Activated CD8-positive, alpha-beta T cell treated with anti-CD3 and anti-CD28 coated beads for 36 hours (primary cell): ENCODE results near the gene TRIM72. TPM values are rescaled to one million over a fixed set of nuclear protein-coding genes. Genes with fewer than 3 reads are reported as not detected.

ENCODE experiments used
- ATAC-seq: fragments of 200-7000 bp; cut with Tn5 transposase; one replicate; pipeline ENCODE4 v1.10.0; 2021; ENCODE audit warnings: mild to moderate bottlenecking, moderate library complexity
- CTCF ChIA-PET: fragments of 350-600 bp; sonication (Branson Sonifier 250); formaldehyde crosslinking; loops from one replicate; lab custom pipeline; 2021; ENCODE audit warnings: antibody characterized with exemption; lab: Charles Lee
- POLR2A ChIA-PET: fragments of 350-600 bp; sonication (Branson Sonifier 250); formaldehyde crosslinking; loops from one replicate; lab custom pipeline; 2021; ENCODE audit warnings: antibody characterized with exemption; lab: Charles Lee
- DNase-seq: peaks from one replicate; pipeline ENCODE4 v3.0.0-alpha.2; 2020
- H3K27ac Mint-ChIP-seq: one replicate; pipeline ENCODE4 v1.8.0; 2021; ENCODE audit warnings: mild to moderate bottlenecking, mixed read lengths
- H3K27me3 Mint-ChIP-seq: one replicate; pipeline ENCODE4 v1.8.0; 2021; ENCODE audit warnings: mixed read lengths
- H3K36me3 Mint-ChIP-seq: one replicate; pipeline ENCODE4 v1.8.0; 2021; ENCODE audit warnings: low read depth, mixed read lengths
- H3K4me1 Mint-ChIP-seq: one replicate; pipeline ENCODE4 v1.8.0; 2021; ENCODE audit warnings: low read depth, mixed read lengths
- H3K4me3 Mint-ChIP-seq: one replicate; pipeline ENCODE4 v1.8.0; 2021; ENCODE audit warnings: mild to moderate bottlenecking, moderate library complexity, mixed read lengths
- H3K9me3 Mint-ChIP-seq: one replicate; pipeline ENCODE4 v1.8.0; 2021; ENCODE audit warnings: mixed read lengths
- intact Hi-C: fragments of 100-400 bp; cut with micrococcal nuclease; formaldehyde crosslinking; loops from one replicate; pipeline ENCODE4 v1.10.0; 2022
- total RNA-seq, 2 experiments: library from RNA; stranded (reverse); gene quantifications; one replicate each; pipeline ENCODE4 v1.2.3, GENCODE V29; 2021
- TF ChIP-seq, protein P1 (sequence below): fragments of 200-600 bp; IDR thresholded peaks from one replicate; pipeline ENCODE4 v1.8.0; 2022; ENCODE audit warnings: antibody characterized with exemption, mild to moderate bottlenecking

TRIM72 gene
- total RNA-seq, 2 experiments from 2014 or later = not detected

DNA sequence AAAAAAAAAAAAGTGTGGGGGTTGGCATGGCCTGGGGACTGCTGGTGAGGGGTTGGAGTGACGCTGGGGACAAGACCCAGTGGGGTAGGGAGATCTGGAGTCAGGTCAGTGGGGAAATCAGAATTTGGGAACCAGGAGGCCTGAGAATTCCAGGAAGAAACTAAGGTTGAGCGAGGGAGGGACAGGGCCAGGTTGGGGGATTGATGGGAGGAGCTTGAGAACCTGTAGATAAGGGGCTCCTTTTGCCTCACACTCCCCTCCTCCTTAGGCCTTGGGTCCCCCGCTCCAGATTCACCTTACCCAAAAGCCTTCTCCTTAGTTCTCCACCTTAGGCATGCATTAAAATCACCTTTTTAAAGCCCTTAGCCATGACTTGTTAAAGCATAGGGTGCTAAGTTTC is 11.3 kb downstream of the TRIM72 start:
- POLR2A ChIA-PET = no interaction called here

DNA sequence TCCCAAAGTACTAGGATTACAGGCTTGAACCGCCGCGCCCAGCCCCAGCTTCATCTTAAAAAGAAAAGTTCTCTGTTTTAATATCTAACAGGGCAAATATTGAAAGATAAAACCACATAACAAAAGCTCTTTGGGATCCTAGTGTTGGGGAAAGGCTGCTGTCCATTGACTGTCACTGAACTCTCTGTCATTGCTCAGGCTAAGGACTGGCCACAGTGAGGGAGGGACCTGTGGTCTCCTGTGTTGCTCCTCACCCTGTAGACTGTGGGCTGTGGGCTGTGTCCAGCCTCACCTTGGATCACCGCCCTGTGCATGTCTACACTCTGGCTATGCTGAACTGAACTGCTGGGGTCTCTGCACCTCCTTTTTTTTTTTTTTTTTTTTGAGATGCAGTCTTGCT is 14.3 kb downstream of the TRIM72 start:
- intact Hi-C loops = no loop called here
- H3K27me3 Mint-ChIP-seq = no peaks in the 10 kb centered on the region
- no peaks in the 10 kb centered on the region for H3K9me3 Mint-ChIP-seq
- ChIA-PET CTCF (no interaction called here), POLR2A (interaction anchor here (1.6 kb wide), 1 partner anchor 11 kb away, joined by 3 read pairs; the partner anchor contains the start of gene PYDC1)
- no peak for ATAC-seq
- TF ChIP-seq, protein P1, sequence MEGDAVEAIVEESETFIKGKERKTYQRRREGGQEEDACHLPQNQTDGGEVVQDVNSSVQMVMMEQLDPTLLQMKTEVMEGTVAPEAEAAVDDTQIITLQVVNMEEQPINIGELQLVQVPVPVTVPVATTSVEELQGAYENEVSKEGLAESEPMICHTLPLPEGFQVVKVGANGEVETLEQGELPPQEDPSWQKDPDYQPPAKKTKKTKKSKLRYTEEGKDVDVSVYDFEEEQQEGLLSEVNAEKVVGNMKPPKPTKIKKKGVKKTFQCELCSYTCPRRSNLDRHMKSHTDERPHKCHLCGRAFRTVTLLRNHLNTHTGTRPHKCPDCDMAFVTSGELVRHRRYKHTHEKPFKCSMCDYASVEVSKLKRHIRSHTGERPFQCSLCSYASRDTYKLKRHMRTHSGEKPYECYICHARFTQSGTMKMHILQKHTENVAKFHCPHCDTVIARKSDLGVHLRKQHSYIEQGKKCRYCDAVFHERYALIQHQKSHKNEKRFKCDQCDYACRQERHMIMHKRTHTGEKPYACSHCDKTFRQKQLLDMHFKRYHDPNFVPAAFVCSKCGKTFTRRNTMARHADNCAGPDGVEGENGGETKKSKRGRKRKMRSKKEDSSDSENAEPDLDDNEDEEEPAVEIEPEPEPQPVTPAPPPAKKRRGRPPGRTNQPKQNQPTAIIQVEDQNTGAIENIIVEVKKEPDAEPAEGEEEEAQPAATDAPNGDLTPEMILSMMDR = no peak
- no peak overlapping the region for H3K27ac Mint-ChIP-seq
- H3K36me3 Mint-ChIP-seq = no peaks in the 10 kb centered on the region
- no peaks in the 10 kb centered on the region for H3K4me1 Mint-ChIP-seq
- H3K4me3 Mint-ChIP-seq = no peak overlapping the region
- no peak for DNase-seq

More for the DNA sequence above, 11.3 kb downstream of the TRIM72 start:
- peaks cover 2% of the 10 kb centered on the region for H3K27me3 Mint-ChIP-seq
- H3K4me1 Mint-ChIP-seq = no peaks in the 10 kb centered on the region
- no peak for ATAC-seq
- H3K27ac Mint-ChIP-seq = no peak overlapping the region
- no peak overlapping the region for H3K4me3 Mint-ChIP-seq
- TF ChIP-seq, protein P1 = no peak
- CTCF ChIA-PET = no interaction called here
- H3K36me3 Mint-ChIP-seq = no peaks in the 10 kb centered on the region
- intact Hi-C loops = no loop called here
- no peaks in the 10 kb centered on the region for H3K9me3 Mint-ChIP-seq
- DNase-seq = no peak

DNA sequence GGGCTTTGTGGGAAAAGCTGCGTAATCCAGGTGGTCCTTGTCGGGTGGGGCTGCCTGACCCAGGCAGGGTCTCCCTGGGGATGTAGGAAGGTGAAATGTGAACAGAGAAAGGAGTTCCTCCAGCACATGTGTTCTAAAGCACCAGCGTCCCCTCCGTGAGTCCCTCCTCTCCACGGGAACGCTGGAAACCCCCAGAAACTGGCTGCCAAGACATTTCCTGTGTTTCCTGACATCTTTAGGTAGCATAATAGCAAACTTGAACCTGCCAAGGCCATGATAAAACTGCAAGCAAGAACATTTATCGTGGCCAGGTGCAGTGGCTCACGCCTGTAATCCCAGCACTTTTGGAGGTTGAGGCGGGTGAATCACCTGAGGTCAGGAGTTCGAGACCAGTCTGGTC is 15.6 kb downstream of the TRIM72 start:
- H3K4me1 Mint-ChIP-seq = no peaks in the 10 kb centered on the region
- no peaks in the 10 kb centered on the region for H3K27me3 Mint-ChIP-seq
- H3K27ac Mint-ChIP-seq = no peak overlapping the region
- H3K36me3 Mint-ChIP-seq = no peaks in the 10 kb centered on the region
- ChIA-PET POLR2A (no interaction called here), CTCF (no interaction called here)
- intact Hi-C loops = no loop called here
- ATAC-seq (no peak), DNase-seq (no peak)
- no peaks in the 10 kb centered on the region for H3K9me3 Mint-ChIP-seq
- TF ChIP-seq, protein P1 = no peak
- H3K4me3 Mint-ChIP-seq = no peak overlapping the region

DNA sequence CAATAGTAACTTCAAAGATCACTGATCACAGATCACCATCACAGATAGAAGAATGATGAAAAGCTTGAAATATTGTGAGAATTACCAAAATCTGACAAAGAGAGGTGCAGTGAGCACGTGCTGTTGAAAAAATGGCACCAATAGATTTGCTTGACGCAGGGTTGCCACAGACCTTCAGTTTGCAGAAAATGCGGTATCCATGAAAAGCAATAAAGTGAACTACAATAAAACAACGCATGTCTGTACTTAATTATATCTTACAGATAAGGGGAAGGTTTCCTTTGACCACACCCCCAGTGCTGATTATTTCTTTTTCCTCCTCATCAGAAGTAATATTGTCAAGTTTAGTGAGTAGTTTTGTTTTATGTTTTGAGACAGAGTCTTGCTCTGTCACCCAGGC is 24.1 kb downstream of the TRIM72 start:
- CTCF ChIA-PET = interaction anchor here (1.0 kb wide), 1 partner anchor 21 kb away, joined by 3 read pairs; no protein-coding TSS in a partner anchor
- intact Hi-C loops = no loop called here
- H3K4me3 Mint-ChIP-seq = no peak overlapping the region
- no peaks in the 10 kb centered on the region for H3K9me3 Mint-ChIP-seq
- TF ChIP-seq, protein P1 = no peak
- DNase-seq (no peak), ATAC-seq (no peak)
- POLR2A ChIA-PET = no interaction called here
- H3K27ac Mint-ChIP-seq = no peak overlapping the region
- H3K27me3 Mint-ChIP-seq = no peaks in the 10 kb centered on the region
- H3K36me3 Mint-ChIP-seq = no peaks in the 10 kb centered on the region
- H3K4me1 Mint-ChIP-seq = no peaks in the 10 kb centered on the region

DNA sequence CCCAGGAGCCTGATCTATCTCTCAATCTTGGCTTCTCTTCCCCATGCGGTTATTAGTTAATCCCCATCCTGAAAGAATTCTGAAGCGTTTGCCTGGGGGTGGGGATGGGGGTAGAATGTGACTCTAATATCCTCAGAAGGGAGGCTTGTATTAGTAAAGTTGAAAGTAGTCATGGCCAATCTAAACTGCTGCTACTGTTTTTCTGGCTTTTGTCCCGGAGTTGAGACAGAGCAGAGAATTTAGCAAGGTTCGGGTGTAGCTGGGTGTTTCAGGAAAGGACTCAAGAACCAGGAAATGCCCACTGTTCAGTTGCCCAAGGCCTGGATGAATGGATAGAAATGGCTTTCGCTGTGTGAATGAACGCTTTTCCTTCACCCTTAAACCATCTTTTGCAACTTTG is 28.3 kb downstream of the TRIM72 start:
- Mint-ChIP-seq H3K4me3 (no peak overlapping the region), H3K36me3 (no peaks in the 10 kb centered on the region), H3K27ac (no peak overlapping the region), H3K4me1 (no peaks in the 10 kb centered on the region), H3K27me3 (no peaks in the 10 kb centered on the region), H3K9me3 (no peaks in the 10 kb centered on the region)
- intact Hi-C loops = no loop called here
- CTCF ChIA-PET = no interaction called here
- TF ChIP-seq, protein P1 = no peak
- POLR2A ChIA-PET = no interaction called here
- DNase-seq (no peak), ATAC-seq (no peak)
